Activated naive CD8-positive, alpha-beta T cell treated with anti-CD3 and anti-CD28 coated beads, Interleukin-2, amount 50 U/mL, for 24 hours (primary cell): ENCODE data around the gene CLPX.
A peak's percentile ranks its signal among the peaks of the same experiment; 100 is the strongest.
"Not testable (repeated sequence)": the region's sequence is repeated elsewhere in the genome, so short reads cannot be mapped to it uniquely, and the experiment has no call there.

ENCODE experiments used
- ATAC-seq: fragments of 150-1000 bp; cut with Tn5 transposase; one replicate; pipeline ENCODE4 v1.10.0; 2021
- DNase-seq: peaks from one replicate; pipeline ENCODE4 v3.0.0; 2021
- H3K27ac Mint-ChIP-seq: one replicate; pipeline ENCODE4 v1.8.0; 2021; ENCODE audit warnings: mild to moderate bottlenecking, mixed read lengths
- H3K27me3 Mint-ChIP-seq: one replicate; pipeline ENCODE4 v1.8.0; 2021; ENCODE audit warnings: mixed read lengths
- H3K36me3 Mint-ChIP-seq: one replicate; pipeline ENCODE4 v1.8.0; 2021; ENCODE audit warnings: low read depth, mixed read lengths
- H3K4me1 Mint-ChIP-seq: one replicate; pipeline ENCODE4 v1.8.0; 2021; ENCODE audit warnings: mixed read lengths
- H3K4me3 Mint-ChIP-seq: one replicate; pipeline ENCODE4 v1.8.0; 2021; ENCODE audit warnings: mild to moderate bottlenecking, moderate library complexity, mixed read lengths
- H3K9me3 Mint-ChIP-seq: one replicate; pipeline ENCODE4 v1.8.0; 2021; ENCODE audit warnings: mixed read lengths

CLPX gene

GRCh38 chr15:65165875-65166274 is 19.3 kb downstream of the CLPX start:
- Mint-ChIP-seq H3K9me3 (no peaks in the 10 kb centered on the region), H3K4me3 (no peak overlapping the region), H3K4me1 (no peaks in the 10 kb centered on the region), H3K36me3 (peaks cover 12% of the 10 kb centered on the region), H3K27ac (no peak overlapping the region), H3K27me3 (no peaks in the 10 kb centered on the region)
- ATAC-seq (no peak), DNase-seq (no peak)

DNA sequence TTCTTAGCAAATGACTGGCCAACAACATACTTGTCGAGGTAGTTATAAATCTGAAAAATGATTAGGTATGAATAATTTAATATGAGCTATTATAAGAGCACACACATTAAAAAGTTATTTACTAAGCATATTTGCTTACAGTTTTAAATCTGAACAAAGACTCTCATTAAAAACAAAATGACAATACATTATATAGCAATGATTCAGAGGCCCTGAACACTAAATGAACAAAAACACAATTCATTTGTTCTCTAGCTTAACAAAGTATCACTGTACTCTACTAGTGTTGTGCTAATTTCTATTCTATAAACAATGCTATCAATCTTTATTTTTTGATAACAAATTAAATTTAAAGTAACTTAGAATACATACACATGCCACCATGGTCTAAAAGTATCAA is 21.0 kb downstream of the CLPX start:
- no peaks in the 10 kb centered on the region for H3K9me3 Mint-ChIP-seq
- no peaks in the 10 kb centered on the region for H3K4me1 Mint-ChIP-seq
- H3K27me3 Mint-ChIP-seq, result no peaks in the 10 kb centered on the region
- DNase-seq (no peak), ATAC-seq (no peak)
- no peak overlapping the region for H3K27ac Mint-ChIP-seq
- no peak overlapping the region for H3K4me3 Mint-ChIP-seq
- peaks cover 15% of the 10 kb centered on the region for H3K36me3 Mint-ChIP-seq

DNA sequence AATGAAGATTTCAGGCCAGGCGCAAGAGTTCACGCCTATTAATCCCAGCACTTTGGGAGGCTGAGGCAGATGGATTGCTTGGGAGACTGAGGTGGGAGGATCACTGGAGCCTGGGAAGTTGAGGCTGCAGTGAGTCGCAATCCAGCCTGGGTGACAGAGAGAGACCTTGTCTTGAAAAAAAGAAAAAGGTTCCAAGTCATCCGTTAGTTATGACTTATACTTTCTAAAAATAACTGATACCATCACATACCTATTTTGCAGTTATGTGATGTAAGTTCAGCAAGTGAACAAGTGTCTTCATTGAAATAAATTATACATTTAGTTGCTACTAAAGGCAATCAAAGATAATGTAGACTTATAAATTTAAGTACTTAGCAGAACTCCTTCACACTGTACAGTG is 22.1 kb downstream of the CLPX start:
- Mint-ChIP-seq H3K9me3 (no peaks in the 10 kb centered on the region), H3K4me3 (no peak overlapping the region), H3K27ac (no peak overlapping the region), H3K27me3 (no peaks in the 10 kb centered on the region), H3K4me1 (no peaks in the 10 kb centered on the region), H3K36me3 (peaks cover 19% of the 10 kb centered on the region)
- DNase-seq, result no peak
- no peak for ATAC-seq

DNA sequence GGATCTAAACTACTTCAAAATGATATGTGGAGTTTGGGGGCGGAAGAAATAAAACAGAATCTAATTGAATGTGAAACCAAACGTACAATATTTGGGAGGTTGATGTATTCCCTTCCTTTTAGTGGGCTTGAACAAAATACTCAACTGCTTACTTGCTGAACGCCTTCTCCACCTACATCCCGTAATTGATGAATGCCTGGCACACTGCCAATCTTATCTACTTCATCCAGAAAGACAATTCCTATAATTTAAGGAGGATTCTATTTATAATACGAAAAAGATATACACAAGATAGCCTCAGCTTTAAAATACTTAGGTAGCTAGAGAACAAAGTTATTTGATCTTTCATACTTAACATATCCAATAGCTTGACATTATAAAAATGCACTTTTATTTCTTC is 28.4 kb downstream of the CLPX start:
- Mint-ChIP-seq H3K27me3 (no peaks in the 10 kb centered on the region), H3K9me3 (no peaks in the 10 kb centered on the region), H3K4me3 (no peak overlapping the region), H3K36me3 (peaks cover 42% of the 10 kb centered on the region), H3K4me1 (no peaks in the 10 kb centered on the region), H3K27ac (no peak overlapping the region)
- no peak for ATAC-seq
- DNase-seq, result no peak

DNA sequence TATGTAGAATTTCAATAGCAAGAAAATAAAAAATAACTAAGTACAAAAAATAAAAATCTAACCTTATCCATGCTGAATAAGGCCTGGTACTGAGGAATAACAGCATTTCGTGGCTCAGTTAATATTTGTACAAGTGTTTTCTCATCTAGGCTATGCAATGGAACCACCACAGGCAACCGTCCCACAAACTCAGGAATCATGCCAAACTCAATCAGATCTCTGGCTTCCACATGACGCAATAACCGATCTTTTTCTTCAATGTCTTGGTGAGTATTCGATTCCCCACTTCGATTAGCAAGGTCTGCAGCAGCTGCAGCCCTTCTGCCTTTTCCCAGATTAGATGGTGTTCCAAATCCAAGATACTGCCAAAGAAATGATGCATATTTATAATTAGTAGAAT is 30.4 kb downstream of the CLPX start:
- Mint-ChIP-seq H3K36me3 (peaks cover 43% of the 10 kb centered on the region), H3K27ac (no peak overlapping the region), H3K4me3 (no peak overlapping the region), H3K27me3 (no peaks in the 10 kb centered on the region), H3K4me1 (no peaks in the 10 kb centered on the region), H3K9me3 (no peaks in the 10 kb centered on the region)
- DNase-seq (no peak), ATAC-seq (no peak)

DNA sequence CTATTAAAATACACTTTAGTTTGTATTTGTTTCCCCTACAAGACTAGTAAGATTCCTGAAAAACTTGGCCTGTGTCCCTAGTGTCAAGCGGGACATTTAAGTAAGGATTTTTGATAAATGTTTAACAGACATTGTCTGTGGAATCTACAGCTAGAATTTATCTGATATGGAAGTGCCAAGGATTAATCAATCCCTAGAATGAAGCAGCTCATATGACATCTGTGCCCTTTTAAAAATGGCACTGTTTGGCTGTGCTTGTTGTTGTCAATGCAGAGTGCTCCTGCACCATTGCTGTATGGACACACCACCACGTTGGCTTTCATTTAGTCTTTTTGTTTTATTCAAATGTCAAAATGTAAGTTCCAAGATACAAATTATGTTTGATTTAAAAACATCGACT is 37.2 kb downstream of the CLPX start:
- H3K27me3 Mint-ChIP-seq, result no peaks in the 10 kb centered on the region
- H3K9me3 Mint-ChIP-seq, result no peaks in the 10 kb centered on the region
- H3K36me3 Mint-ChIP-seq, result peaks cover 17% of the 10 kb centered on the region
- H3K4me3 Mint-ChIP-seq, result no peak overlapping the region
- no peak overlapping the region for H3K27ac Mint-ChIP-seq
- DNase-seq (no peak), ATAC-seq (no peak)
- H3K4me1 Mint-ChIP-seq, result no peaks in the 10 kb centered on the region

DNA sequence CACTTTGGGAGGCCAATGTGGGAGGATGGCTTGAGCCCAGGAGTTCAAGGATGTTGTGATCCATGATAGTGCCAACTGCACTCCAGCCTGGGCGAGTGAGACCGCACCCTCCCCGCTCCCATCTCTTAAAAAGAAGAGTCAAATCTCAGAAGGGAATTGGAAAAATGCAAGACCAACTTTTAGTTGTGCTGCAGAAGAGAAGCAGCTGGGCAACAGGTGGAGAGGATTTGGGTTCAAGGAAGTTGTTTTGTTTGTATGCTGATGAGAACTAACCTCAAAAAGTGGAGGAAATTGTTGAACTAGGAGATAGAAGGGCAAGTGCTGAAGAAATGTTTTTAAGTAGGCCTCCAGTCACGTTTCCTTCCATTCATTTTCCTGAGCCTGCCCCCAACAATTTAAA is 38.7 kb downstream of the CLPX start:
- peaks cover 11% of the 10 kb centered on the region for H3K36me3 Mint-ChIP-seq
- no peaks in the 10 kb centered on the region for H3K9me3 Mint-ChIP-seq
- H3K27me3 Mint-ChIP-seq, result no peaks in the 10 kb centered on the region
- H3K4me1 Mint-ChIP-seq, result no peaks in the 10 kb centered on the region
- no peak overlapping the region for H3K27ac Mint-ChIP-seq
- DNase-seq, result no peak
- ATAC-seq, result no peak
- no peak overlapping the region for H3K4me3 Mint-ChIP-seq

- not testable (repeated sequence) for H3K4me3 Mint-ChIP-seq, H3K36me3 Mint-ChIP-seq, H3K27me3 Mint-ChIP-seq, H3K4me1 Mint-ChIP-seq, DNase-seq, H3K27ac Mint-ChIP-seq, H3K9me3 Mint-ChIP-seq, ATAC-seq
Observed at GRCh38 chr15:65138631-65139030, 46.5 kb downstream of the CLPX start.

DNA sequence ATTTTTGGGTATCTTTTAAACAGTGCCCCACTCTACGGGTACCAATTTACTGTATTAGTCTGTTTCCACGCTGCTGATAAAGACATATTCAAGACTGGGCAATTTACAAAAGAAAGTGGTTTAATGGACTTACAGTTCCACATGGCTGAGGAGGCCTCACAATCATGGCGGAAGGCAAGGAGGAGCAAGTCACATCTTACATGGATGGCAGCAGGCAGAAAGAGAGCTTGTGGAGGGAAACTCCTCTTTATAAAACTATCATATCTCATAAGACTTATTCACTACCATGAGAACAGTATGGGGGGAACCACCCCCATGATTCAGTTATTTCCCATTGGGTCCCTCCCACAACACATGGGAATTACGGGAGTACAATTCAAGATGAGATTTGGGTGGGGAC is 47.2 kb downstream of the CLPX start:
- DNase-seq, H3K27me3 Mint-ChIP-seq, H3K9me3 Mint-ChIP-seq, H3K36me3 Mint-ChIP-seq, ATAC-seq, H3K4me1 Mint-ChIP-seq, H3K4me3 Mint-ChIP-seq, H3K27ac Mint-ChIP-seq: not testable (repeated sequence)

GRCh38 chr15:65137089-65137488 is 48.1 kb downstream of the CLPX start:
- not testable (repeated sequence) for DNase-seq, H3K4me3 Mint-ChIP-seq, H3K27me3 Mint-ChIP-seq, H3K27ac Mint-ChIP-seq, H3K9me3 Mint-ChIP-seq, ATAC-seq, H3K36me3 Mint-ChIP-seq
- peaks cover 12% of the 10 kb centered on the region for H3K4me1 Mint-ChIP-seq

- peaks cover 2% of the 10 kb centered on the region for H3K27me3 Mint-ChIP-seq
- H3K36me3 Mint-ChIP-seq, result peaks cover 15% of the 10 kb centered on the region
- peaks cover 24% of the 10 kb centered on the region for H3K4me1 Mint-ChIP-seq
- peak overlapping the region; percentile 95 for H3K4me3 Mint-ChIP-seq
- peaks cover 8% of the 10 kb centered on the region for H3K9me3 Mint-ChIP-seq
- ATAC-seq (no peak), DNase-seq (no peak)
- H3K27ac Mint-ChIP-seq, result no peak overlapping the region
Observed at GRCh38 chr15:65134538-65134937, 50.6 kb downstream of the CLPX start.

DNA sequence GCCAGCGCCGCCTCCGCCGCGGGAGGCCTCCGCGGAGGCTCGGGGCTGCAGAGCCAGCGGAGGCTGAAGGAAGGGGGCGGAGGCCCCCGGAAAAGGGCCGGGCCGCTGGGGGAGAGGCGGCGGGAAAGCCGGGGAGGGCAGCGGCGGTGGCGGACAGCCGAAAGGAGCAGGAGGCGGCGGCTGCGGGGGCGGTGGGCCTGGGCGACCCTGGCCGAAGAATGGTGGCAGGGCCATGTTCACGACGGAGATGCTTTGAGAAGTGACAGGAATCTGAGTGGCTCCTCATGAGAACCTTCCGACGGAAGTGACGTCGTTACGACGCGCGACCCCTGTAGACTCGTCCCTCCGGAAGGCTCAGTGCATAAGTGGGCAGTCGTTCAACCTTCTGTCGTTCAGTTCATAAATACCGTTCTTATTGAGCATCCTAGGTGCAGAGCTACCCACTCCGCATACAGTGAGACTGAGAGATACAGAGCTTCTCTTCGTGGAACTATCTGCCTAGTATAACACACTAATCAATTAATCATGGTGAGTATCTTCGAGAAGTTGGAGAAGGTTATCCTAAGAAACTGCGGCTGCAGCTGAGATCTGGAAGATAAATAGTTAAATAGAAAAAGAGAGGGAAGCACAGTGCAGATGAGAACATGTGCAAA is 51.5 kb downstream of the CLPX start, which contains the start of gene PDCD7:
Gene PDCD7, minus strand, starts transcription at position 261 of the 653 bp plus-strand sequence. Its CDS starts 27 bp downstream, at position 234.
- ATAC-seq, result peak; percentile 99
- Mint-ChIP-seq H3K4me3 (peak within 1 kb of the TSS; percentile 95), H3K27me3 (peaks cover 2% of the 10 kb centered on the region), H3K9me3 (peaks cover 8% of the 10 kb centered on the region), H3K36me3 (peaks cover 23% of the 10 kb centered on the region), H3K4me1 (peaks cover 28% of the 10 kb centered on the region), H3K27ac (peak within 1 kb of the TSS; percentile 96)
- DNase-seq, result peak; percentile 79

- Mint-ChIP-seq H3K27ac (peak overlapping the region; percentile 67), H3K4me3 (peak overlapping the region; percentile 95), H3K27me3 (peaks cover 2% of the 10 kb centered on the region), H3K9me3 (peaks cover 8% of the 10 kb centered on the region), H3K36me3 (peaks cover 29% of the 10 kb centered on the region), H3K4me1 (peaks cover 28% of the 10 kb centered on the region)
- DNase-seq (peak; percentile 31), ATAC-seq (peak; percentile 22)
Observed at GRCh38 chr15:65132878-65133547, 52.1 kb downstream of the CLPX start.

DNA sequence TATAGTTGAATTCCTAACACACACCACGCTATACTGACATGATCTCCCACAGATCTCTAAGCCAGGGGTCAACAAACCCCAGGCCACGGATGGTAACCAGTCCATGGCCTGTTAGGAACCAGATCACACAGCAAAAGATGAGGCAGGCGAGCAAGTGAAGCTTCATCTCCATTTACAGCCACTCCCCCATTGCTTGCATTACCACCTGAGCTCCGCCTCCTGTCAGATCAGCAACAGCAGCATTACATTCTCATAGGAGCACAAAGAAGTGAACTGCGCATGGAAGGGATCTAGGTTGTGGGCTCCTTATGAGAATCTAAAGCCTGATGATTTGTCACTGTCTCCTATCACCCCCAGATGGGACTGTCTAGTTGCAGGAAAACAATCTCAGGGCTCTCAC is 54.2 kb downstream of the CLPX start:
- Mint-ChIP-seq H3K4me3 (no peak overlapping the region), H3K27ac (no peak overlapping the region), H3K36me3 (peaks cover 32% of the 10 kb centered on the region), H3K4me1 (peaks cover 29% of the 10 kb centered on the region), H3K9me3 (no peaks in the 10 kb centered on the region), H3K27me3 (peaks cover 2% of the 10 kb centered on the region)
- DNase-seq (no peak), ATAC-seq (no peak)

DNA sequence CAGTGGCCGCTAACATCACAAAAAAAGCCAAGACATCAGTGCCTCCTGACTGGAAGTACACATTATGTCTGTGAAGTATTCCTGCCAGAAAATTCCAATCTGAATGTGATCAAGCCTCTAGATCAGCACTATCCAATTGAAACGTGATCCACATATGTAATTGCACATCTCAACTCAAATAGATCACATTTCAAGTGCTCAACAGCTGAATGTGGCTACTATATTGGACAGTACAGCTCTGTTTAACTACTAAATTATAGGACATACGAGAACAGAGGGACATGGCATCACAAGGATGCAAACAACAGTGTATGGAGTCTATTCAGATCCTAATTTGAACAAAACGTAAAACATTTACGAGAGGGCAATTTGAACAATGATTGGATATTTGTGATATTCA is 69.6 kb downstream of the CLPX start:
- Mint-ChIP-seq H3K9me3 (no peaks in the 10 kb centered on the region), H3K27me3 (no peaks in the 10 kb centered on the region), H3K27ac (no peak overlapping the region), H3K4me1 (no peaks in the 10 kb centered on the region), H3K4me3 (no peak overlapping the region), H3K36me3 (peaks cover 40% of the 10 kb centered on the region)
- ATAC-seq (no peak), DNase-seq (no peak)
